GOT3 (cell line): ENCODE measurements around the gene BCKDK.
"Not testable (repeated sequence)": the region's sequence is repeated elsewhere in the genome, so short reads cannot be mapped to it uniquely, and the experiment has no call there.

Source experiments
- DNase-seq: peaks from one replicate; lab custom pipeline; 2025; ENCODE audit warnings: mixed read lengths; lab: John Stamatoyannopoulos, UW

BCKDK gene

GRCh38 chr16:31099860-31100638 is 8.1 kb upstream of the BCKDK start:
- DNase-seq, result no peak

GRCh38 chr16:31100876-31101641 is 7.1 kb upstream of the BCKDK start:
- DNase-seq, result not testable (repeated sequence)

- no peak for DNase-seq
Observed at GRCh38 chr16:31105677-31106213, 2.4 kb upstream of the BCKDK start.

- no peak for DNase-seq
Observed at GRCh38 chr16:31106509-31107464, 1.4 kb upstream of the BCKDK start.

- DNase-seq, result no peak
Observed at GRCh38 chr16:31107465-31107867, 720 bp upstream of the BCKDK start.

- DNase-seq, result no peak
Observed at GRCh38 chr16:31108794-31109558, 790 bp downstream of the BCKDK start.

- DNase-seq, result no peak
Observed at GRCh38 chr16:31109622-31110021, 1.4 kb downstream of the BCKDK start.

GRCh38 chr16:31110106-31111034 is 2.2 kb downstream of the BCKDK start:
- no peak for DNase-seq

GRCh38 chr16:31111881-31112466 is 3.8 kb downstream of the BCKDK start:
- DNase-seq, result no peak

GRCh38 chr16:31112711-31113110 is 4.5 kb downstream of the BCKDK start:
- DNase-seq, result no peak

GRCh38 chr16:31113121-31114120 is 5.2 kb downstream of the BCKDK start:
- no peak for DNase-seq

- no peak for DNase-seq
Observed at GRCh38 chr16:31114468-31114867, 6.3 kb downstream of the BCKDK start.

- DNase-seq, result peak; percentile 95
Observed at GRCh38 chr16:31117384-31118222, 9.4 kb downstream of the BCKDK start, which contains the start of gene KAT8. TSS of gene KAT8 (plus strand) at chr16:31117664. CDS start at chr16:31117682, 18 bp downstream.

GRCh38 chr16:31118223-31119155 is 10.3 kb downstream of the BCKDK start:
- DNase-seq, result no peak

- DNase-seq, result no peak
Observed at GRCh38 chr16:31120129-31120528, 11.9 kb downstream of the BCKDK start.

- no peak for DNase-seq
Observed at GRCh38 chr16:31125844-31126243, 17.7 kb downstream of the BCKDK start.
